Measurements from ENCODE around the gene GALR2.
A peak's percentile ranks its signal among the peaks of the same experiment; 100 is the strongest.

The GALR2 gene

GRCh38 chr17:76097716-76098295, 23.2 kb downstream of the GALR2 start:
- DNase-seq: no peak

GRCh38 chr17:76102944-76103273, 28.3 kb downstream of the GALR2 start:
- no peak for DNase-seq

DNA sequence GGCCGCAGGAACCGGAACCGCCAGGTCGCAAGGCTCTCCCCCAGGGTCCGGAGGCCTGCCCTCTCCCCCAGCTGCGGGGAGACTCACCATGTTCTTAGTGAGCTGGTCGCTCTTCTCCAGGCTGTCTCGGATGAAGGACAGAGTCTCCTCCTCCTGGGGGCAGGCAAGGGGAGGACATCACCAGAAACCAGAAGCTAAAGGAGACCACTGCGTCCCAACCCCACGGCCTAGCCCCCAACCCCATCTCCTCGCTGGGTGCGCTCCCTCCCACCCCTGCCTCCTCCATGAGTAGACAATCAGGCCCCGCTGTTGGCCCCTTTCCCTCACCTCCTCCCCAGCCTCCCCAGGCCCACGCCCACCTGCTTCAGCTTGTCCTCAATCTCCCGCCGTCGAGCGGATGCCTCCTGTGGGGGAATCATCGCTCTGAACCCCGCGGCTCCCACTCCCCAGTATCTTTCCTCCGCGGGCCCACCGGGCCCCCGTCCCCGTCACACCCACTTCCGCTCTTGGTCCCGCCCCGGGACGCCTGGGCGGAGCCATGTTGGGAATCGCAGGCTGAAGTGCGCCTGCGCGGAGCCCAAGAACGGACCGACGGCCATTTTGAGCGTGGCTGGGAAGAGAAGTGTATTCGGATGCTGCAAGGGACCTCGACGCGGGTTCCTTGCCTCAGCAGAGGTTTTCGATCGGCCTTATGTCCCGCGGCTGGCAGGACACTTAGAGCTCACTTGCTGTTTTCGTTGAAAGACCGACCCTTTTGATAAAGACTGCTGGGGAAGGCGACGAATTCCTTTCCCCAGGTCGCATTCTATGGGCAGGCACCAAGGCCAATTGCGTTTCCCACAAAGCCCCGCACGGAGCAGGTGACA, 28.9 kb downstream of the GALR2 start, which contains the start of gene EXOC7:
EXOC7 (minus strand) TSS at position 514 of the 866 bp plus-strand sequence; CDS start at position 419, 95 bp downstream.
- DNase-seq: peak; percentile 95

DNA sequence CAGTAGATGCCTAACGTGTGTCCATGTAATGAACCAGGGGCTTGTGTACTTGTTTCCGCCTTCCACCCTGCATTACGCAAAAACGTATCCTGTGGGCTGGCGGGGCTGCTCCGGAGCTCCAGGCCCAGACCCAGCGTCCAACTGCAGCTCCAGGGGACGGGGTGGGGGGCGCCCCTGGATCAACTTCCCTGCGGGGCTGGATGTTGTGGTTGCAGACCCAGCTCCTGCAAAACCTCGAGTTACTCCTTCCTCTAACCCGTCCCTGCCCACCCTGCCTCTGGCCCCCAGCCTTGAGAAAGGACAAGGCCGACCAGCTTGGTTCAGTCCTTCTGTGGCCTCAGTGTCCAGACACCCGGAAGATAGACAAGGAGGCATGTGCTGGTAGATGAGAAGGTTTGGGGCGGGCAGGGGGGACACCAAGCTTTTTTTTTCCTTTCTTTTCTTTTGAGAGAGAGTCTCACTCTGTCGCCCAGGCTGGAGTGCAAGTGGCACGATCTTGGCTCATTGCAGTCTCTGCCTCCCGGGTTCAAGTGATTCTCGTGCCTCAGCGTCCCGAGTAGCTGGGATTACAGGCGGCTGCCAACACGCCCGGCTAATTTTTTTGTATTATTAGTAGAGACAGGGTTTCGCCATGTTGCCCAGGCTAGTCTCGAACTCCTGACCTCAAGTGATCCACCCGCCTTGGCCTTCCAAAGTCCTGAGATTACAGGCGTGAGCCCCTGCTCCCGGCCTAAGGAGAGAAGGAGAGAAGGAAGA, 29.7 kb downstream of the GALR2 start:
- DNase-seq: no peak

DNA sequence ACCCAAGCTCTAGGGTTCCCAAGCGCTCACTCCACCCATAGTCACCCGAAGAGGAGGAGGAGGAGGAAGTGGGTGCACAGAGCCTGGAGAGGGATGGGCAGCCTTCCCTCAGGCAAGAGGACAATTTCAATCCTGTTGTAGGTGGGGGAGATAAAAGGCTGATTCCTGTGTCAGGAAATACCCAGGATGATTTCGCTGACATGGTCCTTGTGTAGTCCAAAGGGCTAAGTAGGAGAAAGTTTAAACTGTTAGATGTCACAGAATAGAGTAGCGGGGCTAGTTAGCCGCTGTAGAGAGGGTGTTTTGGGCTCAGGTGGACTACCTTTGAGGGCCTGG, 30.3 kb downstream of the GALR2 start:
- DNase-seq: no peak

GRCh38 chr17:76106703-76107102, 32.1 kb downstream of the GALR2 start:
- DNase-seq: no peak

- DNase-seq: no peak
These were observed 32.9 kb downstream of the GALR2 start for GRCh38 chr17:76107509-76107908.

- DNase-seq: no peak
These were observed 37.4 kb downstream of the GALR2 start for GRCh38 chr17:76111956-76112355.

GRCh38 chr17:76115138-76115754, 40.7 kb downstream of the GALR2 start:
- DNase-seq: no peak

- no peak for DNase-seq
These were observed 45.1 kb downstream of the GALR2 start for GRCh38 chr17:76119409-76120371.

GRCh38 chr17:76120658-76121008, 46.1 kb downstream of the GALR2 start:
- DNase-seq: no peak

DNA sequence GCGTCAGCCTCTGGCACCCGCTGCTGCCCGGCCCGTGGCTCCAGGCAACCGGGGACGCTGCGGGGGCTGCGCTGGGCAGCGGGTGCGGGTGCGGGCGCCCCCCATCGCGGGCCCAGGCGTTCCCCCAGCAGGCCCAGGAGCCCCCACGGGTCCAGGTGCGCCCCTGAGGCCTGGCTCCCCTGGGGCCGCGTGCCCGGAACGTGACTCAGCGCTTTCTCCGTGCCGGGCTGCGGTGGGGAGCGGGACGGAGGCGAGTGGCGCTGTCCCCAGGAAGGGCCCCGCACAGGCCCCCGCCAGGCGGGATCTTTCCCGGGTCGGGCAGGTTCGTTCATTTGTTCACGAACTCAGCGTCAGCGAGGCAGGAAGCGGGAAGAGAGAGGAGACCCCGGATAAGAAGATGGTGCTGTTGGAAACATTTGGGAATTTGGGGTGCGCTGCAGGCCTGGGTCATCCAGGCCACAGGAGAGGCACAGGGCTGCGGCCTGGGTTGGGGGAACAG, 47.4 kb downstream of the GALR2 start:
- no peak for DNase-seq

DNA sequence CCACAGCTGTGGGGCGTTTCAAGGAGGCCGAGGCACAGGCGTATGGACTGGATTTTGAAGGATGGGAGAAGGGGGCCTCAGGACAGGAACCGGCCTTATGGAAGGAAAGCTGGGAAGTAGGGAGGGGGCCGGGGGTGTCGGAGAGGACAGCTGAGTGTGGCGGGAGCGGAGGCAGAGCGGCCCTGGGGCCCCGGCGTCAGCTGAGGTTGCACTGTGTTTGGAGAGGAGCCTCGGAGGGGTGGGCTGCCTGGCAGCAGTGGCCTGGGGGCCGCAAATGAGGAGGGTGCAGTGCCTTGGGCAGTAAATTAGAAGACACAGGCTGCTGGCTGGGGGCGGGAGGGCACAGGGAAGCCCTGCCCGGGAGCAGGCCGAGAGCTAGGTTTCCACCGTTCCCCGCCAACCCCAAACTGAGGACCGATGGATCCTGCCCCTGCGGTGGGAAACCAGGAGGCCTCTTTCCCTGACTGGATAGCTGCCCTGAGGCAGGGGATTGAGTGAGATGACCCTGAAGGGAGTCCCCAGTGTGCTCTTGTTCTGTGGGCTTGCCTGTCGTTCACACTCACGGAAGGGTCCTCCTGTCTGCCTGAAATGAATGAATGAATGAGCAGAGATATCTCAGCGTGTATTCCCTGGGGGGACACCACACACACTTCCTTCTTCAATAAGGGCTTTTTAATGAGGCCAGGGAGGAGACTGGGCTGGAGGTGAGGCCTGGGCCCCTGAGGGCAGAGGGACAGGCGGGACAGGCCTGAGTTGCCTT, 48.0 kb downstream of the GALR2 start:
- DNase-seq: no peak

DNA sequence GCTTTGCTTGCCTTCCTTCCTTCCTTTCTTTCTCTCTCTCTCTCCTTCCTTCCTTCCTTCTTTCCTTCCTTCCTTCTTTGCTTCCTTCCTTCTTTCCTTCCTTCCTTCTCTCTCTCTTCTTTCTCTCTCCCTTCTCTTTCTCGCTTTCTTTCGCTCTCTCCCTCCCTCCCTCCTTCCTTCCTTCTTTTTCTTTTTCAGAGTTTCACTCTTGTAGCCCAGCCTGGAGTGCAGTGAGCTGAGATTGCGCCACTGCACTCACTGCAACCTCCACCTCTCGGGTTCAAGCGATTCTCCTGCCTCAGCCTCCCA, 48.6 kb downstream of the GALR2 start:
- DNase-seq: no peak

DNA sequence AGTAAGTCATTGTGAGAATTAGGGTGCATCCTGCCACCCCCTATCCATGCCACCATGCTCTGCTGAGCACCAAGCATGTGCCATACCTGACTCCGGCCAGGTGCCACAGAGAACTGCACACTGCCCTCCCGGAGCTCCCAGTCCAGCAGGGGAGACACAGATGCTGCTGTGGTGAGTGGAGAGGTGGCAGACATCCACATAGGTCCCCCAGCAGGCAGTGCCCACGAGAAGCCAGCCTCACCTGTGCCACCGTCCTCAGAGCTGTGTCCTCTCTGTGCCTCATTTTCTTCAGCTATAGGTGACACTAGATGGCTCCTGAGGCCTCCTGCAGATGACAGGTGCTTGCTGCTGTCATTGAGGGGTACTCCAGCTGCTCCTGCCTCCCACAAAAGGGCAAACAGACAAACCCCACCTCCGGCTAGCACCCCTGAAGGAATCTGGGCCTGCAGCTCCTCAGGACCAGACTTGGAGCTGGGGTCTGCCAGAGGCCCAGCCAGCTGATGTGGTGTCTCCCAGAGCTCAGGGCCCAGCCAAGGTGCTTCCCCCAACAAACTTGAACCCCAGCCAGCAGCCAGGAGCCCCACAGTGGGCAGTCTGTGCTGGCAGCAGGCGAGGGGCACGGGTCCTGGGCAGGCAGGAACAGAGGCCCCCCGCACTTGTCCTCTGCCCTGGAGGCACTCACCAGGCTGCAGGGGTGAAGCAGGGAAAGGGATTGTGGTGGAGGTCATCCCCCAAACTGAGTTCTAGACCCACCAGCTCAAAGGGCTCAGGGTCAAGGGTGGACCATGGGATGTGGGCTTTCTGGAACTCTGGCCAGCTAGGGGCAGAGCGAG, 49.4 kb downstream of the GALR2 start:
- no peak for DNase-seq

- no peak for DNase-seq
These were observed 50.2 kb downstream of the GALR2 start for GRCh38 chr17:76124582-76125390.

DNA sequence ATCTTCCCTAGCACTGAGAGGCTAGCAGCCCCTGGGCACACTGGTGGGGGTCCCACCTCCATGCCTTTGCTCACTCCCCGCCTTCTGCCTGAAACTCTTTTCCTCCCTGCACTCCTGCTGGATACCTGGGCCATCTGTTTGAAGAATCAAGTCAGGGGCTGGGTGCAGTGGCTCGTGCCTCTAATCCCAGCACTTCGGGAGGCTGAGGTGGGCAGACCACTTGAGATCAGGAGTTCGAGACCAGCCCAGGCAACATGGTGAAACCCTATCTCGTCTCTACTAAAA, 50.8 kb downstream of the GALR2 start:
- DNase-seq: no peak

DNA sequence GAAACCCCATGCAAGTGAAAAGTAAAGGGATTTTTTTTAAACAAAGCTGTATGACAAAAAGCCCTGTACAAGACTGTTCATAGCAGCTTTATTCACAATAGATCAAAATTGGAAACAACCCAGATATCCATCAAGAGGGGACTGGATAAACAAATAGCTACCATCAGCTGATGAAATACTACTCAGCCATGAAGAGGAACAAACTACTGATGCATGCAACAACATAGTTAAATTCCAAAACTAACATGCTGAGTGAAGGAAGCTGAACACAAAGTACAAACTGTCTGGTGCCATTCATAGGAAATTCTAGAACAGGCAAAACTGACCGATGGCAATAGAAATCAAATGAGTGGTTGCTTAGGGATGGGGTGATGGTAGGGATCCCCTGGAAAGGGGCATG, 51.3 kb downstream of the GALR2 start:
- DNase-seq: no peak
